Cardiac septum (tissue), 1 donor: ENCODE measurements around the gene TTLL11. TPM values are rescaled to one million over a fixed set of nuclear protein-coding genes. Genes with fewer than 3 reads are reported as not detected.
"Not testable (repeated sequence)": the region's sequence is repeated elsewhere in the genome, so short reads cannot be mapped to it uniquely, and the experiment has no call there.

Experiments used
- DNase-seq: peaks from one replicate; pipeline ENCODE4 v3.0.0-alpha.2; 2020; ENCODE audit warnings: low spot score
- intact Hi-C: fragments of 100-400 bp; cut with DNase I; formaldehyde crosslinking; loops from one replicate; pipeline ENCODE4 v1.14.0; 2022
- total RNA-seq: library from RNA; stranded (reverse); fragmentation: NEBNext Ultra II Directional; extraction: Animal tissue kit (Norgen Biotek cat#: 25700); gene quantifications from one replicate; pipeline ENCODE4 v1.2.1, GENCODE V29; 2021
- donor health status: DM: no; HTN: no; CAD: no.

TTLL11 gene
- total RNA-seq, 1 donor from 2014 or later = 12.6 TPM

DNA sequence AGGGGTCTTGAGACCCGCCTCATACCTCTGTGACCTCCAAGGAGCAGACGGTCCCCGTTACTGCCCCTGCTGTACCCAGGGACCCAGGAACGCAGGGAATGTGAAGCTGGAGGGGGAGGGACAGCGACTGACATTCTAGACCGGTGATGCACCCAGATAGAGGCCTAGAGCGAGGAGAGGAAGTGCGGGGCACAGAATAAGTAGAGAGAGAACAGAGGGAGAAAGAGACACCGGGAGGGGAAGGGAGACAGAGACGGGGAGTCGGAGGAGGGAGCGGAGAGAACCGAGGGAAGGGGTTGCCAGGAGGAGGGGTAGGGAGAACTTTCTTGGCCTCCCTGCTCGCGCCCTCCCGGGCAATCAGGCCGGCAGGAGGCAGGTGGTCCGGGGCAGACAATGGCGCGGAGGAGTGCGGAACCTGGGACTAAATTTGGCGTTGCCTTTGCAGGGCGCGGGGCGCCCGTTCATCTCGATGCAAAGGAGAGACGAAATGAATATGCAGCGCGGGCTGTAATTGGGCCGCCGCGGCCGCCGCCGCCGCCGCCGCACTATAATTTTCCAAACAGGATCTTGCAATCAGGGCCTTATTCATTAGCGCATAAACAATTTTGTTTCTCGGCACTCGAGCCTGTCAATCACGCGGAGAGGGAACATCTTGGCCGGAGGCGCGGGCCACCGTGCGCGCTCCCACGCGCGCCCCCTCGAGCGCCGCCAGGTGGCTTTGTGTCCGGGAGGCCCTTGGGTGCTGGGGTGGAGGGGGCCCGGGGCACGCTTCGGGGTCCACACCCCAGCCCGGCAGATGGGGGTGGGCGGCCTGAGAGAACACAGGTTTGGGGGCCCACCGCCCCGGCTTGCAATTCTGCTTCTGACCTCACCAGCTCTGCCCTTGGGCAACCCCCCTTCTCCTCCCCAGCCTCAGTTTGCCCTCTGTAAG, 33.5 kb upstream of the TTLL11 start:
- intact Hi-C loops = loop anchor here (10.0 kb wide), 1 partner anchor 688 kb away; no protein-coding TSS in a partner anchor
- no peak for DNase-seq

DNA sequence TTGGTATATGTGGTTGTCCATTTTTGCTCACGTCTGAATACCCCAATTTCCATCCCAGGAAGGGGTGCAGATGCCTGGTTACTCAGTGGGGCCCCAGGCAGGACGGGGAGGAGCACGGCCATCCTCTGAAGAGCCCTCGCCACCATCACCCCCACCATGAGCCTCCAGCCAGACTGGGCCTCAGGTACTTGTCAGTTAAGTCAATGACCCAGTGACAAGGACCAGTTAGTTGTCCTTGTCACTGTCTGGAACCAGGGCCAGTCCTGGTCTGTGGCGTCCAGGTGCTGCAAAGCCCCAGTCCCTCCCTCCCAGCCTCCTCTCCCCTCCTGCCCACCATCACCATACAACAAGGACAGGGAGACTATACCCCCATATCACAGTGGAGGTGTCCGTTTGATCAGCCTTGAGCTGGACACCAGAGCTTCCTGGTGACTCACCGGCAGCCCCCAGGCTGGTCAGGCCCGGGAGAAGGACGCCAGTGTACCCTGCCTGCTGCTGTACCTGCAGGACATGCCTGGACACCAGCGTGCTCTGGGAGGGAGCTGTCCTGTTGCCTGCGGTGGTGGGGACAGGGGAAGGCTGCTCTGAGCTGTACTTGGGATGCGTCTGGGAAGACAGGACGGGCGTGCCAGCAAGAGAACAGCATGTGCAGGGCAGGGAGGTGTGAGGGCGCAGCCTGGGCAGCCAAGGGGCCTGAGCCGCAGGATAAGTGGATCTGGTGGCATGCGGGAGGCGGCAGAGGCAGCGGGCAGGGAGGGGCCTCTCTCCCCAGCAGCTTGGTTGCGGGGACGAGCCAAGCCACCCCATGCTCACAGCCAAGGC, 32.6 kb upstream of the TTLL11 start:
- DNase-seq = no peak
- intact Hi-C loops = loop anchor here (1.0 to 10.0 kb wide), 2 partner anchors 225 to 689 kb away; no protein-coding TSS in a partner anchor

DNA sequence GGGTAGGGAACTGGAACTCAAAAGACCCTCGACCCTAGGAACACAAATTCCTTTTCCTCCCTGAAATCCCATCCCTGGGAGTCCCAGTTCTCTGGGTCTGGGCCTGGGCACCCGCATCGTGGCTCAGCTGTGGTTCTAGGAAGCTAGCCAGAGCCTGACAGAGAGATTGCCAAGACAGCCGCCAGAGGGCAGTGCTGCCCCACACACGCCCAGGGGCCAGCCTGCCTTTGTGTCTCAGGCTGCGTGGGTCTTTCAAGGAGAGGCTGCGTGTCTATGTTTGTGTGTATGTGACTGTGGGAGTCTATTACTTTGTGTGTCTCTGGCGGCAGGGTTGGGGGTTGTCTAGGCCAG, 32.0 kb upstream of the TTLL11 start:
- DNase-seq = peak; percentile 89
- intact Hi-C loops = loop anchor here (1.0 to 10.0 kb wide), 2 partner anchors 225 to 690 kb away; no protein-coding TSS in a partner anchor

DNA sequence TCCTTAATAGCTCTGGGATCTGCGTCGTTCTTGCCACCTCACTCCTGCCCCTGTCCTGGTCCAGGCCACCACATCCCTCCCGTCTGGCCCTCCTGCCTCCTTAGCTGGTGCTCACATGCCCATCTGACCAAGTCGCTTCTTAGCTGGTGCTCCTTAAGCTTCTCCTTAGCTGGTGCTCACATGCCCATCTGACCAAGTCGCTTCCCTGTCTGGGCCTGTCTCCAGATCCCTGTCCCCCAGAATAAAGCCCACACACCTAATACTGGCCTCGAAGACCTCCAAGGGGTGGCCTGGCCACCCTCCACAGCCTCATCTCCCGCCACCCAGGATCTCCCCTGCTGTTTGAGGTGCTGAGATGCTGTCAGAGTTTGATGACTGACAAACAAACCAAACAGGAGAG, 31.4 kb upstream of the TTLL11 start:
- DNase-seq = no peak
- intact Hi-C loops = loop anchor here (1.0 to 10.0 kb wide), 2 partner anchors 23 to 690 kb away; no protein-coding TSS in a partner anchor

DNA sequence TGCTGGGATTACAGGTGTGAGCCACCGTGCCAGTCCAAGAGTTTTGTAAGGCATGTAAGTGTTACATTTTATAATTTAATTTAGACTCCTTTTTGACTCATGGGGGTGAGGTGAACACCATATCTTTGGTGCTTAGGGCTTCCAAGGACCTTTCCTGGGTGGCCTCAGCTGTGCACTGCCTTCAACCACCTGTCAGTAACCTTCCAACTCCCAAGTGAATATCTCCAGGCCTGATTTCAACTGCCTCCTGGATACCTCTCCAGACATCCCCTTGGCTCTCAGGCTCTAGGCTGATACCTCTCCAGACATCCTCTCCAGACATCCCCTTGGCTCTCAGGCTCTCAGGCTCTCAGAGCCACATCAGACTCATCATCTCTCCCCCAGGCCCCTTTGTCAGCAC, 30.9 kb upstream of the TTLL11 start:
- intact Hi-C loops = loop anchor here (1.0 to 10.0 kb wide), 2 partner anchors 23 to 691 kb away; no protein-coding TSS in a partner anchor
- no peak for DNase-seq

DNA sequence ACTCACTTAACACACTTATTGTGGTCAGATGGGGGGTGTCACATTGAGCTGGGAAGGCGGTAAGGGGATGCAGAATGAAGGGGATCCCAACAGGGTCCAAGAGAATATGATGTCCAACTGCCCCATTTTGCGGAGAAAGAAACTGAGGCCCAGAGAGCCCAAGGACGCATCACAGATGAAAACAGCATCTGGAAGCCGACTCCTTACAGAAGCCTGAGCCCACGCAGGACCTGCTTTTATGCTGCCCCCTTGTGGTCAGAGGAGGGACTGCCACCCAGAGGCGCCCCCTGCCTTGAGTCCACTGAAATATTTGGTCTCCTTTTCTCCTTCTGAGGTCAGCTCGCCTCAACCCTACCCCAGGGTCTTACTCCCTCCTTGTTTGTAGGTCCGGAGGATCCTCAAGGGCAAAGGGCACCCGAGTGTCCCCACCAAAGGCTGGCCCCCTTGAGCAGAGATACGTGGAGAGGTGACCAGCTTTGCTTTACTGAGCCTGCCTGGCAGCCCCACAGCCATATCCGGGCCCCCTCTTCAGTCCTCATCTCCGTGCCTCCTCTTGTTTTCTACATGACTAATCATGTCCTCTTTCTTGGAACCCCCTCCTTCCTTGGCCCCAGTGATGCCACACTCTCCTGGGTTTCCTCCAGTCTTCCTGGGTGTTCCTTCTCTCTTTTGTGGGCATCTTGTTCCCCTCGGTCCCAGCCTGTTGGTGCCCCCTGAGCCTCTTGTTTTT, 30.0 kb upstream of the TTLL11 start:
- peak; percentile 82 for DNase-seq
- intact Hi-C loops = loop anchor here (10.0 kb wide), 1 partner anchor 692 kb away; no protein-coding TSS in a partner anchor

DNA sequence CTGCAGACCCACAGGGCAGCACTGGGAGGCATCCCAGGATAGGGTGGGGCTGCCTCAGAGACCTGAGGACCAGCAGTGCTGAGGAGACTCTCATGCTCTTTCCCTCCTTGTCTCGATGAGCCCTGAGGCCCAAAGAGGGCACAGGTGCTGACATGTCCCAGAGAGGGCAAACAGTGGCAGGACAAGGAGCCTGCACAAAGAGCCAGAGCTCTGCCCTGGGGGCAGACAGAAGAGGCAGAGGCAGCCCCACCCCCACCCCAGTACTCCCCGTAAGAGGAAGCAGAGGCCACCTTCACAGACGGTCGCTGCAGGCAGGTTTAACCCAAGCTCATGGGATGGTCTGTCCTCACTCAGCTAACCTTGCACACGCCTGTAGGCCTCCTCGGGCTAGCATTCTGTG, 29.4 kb upstream of the TTLL11 start:
- intact Hi-C loops = loop anchor here (10.0 kb wide), 1 partner anchor 692 kb away; no protein-coding TSS in a partner anchor
- no peak for DNase-seq

DNA sequence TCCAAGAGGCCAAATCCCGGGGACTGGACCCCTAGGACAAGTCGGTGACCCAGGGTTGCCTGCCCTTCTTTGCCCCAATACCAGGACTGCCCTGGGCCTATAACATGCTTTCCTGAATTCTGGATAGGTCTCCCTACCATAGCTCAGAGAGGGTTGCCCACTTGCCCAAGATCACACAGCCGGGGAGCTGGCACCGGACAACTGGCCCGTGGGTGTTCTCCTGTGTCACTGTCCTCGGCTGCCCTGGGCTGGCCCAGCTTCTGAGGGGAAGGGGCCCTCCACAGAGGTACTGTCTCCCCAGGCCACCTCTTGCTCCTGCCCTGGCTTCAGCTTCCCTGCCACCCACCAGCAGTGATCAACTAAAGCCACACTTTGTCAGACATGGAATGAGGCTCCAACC, 28.8 kb upstream of the TTLL11 start:
- no peak for DNase-seq
- intact Hi-C loops = loop anchor here (10.0 kb wide), 1 partner anchor 693 kb away; no protein-coding TSS in a partner anchor

DNA sequence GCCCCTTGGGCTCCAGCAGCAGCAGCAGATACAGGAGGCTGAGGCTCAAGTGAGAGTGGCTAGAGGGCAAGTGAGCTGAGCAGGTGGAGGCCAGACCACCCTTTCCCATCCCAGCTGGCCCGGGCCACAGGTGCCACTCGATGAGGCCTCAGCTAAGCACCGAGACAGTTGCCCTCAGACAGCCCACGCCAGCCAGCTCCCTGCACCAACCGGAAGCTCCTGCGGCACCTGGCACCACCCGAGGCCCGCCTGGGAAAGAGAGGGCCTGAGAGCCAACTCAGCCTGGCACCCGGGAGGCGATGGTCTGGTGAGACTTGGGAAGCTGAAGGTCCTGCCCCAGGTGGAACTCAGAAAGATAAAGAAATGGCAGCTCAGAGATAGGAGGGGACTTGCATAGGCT, 28.3 kb upstream of the TTLL11 start:
- DNase-seq = no peak
- intact Hi-C loops = loop anchor here (10.0 kb wide), 1 partner anchor 693 kb away; no protein-coding TSS in a partner anchor

DNA sequence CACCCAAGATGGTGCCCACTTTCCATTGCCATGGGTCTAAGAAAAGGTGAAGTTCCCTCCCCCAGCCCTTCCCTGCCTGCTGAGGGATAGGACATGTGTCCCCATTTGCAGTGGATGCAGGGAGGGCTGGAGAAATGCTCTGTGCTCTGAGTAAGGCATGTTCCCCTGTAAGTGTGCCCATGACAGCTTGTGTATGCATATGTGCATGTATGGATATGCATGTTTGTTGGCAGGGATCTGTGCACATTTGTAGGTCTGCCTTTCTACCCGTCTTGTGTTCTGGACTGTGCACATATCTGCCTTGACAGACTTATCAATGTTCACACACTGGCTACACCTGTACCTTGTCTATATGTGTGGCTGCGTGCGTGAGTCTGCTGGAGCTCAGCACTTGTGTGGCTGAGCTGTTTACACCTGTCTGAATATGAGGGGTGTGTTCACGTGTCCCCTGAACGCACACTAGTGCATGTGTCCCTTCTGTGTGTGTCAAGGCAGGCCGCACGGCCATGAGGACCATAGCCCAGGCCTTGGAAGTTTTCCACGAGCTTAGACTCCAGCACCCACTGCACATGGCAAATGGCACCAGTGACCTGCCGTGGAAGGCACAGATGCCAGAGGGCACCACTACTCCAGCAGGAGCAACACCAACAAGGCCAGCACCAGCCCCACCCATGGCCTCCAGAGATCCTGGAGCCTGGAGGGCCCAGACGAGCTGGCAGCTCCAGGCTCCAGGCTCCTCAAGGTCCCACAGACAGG, 27.4 kb upstream of the TTLL11 start:
- intact Hi-C loops = loop anchor here (10.0 kb wide), 1 partner anchor 694 kb away; no protein-coding TSS in a partner anchor
- DNase-seq = no peak

DNA sequence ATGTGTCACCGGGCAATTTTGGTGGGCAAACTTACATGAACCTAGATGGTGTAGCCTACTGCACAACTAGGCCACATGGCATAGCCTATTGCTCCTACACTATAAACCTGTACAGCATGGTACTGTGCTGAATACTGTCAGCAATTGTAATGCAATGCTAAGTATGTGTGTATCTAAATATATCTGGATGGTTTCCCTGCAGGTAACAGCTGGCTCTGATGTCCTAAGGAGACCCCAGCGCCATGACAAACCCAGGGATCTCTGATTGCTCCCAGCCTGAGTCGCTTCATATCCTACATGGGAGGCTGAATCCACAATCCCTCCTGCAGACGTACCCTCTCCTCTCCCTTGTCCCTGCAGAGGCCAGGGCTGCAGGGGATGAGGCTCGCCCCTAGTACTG, 26.6 kb upstream of the TTLL11 start:
- intact Hi-C loops = loop anchor here (10.0 kb wide), 1 partner anchor 695 kb away; no protein-coding TSS in a partner anchor
- no peak for DNase-seq

DNA sequence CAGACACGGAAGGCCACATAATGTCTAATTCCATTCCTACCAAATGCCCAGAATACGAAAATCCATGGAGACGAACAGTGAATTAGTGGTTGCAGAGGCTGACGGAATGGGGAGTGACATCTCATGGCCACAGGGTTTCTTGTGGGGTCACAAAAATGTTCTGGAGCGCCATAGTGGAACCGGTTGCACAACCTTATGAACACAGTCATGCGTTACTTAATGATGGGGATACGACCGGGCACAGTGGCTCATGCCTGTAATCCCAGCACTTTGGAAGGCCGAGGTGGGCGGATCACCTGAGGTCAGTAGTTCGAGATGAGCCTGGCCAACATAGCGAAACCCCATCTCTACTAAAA, 26.0 kb upstream of the TTLL11 start:
- intact Hi-C loops = no loop called here
- no peak for DNase-seq

DNA sequence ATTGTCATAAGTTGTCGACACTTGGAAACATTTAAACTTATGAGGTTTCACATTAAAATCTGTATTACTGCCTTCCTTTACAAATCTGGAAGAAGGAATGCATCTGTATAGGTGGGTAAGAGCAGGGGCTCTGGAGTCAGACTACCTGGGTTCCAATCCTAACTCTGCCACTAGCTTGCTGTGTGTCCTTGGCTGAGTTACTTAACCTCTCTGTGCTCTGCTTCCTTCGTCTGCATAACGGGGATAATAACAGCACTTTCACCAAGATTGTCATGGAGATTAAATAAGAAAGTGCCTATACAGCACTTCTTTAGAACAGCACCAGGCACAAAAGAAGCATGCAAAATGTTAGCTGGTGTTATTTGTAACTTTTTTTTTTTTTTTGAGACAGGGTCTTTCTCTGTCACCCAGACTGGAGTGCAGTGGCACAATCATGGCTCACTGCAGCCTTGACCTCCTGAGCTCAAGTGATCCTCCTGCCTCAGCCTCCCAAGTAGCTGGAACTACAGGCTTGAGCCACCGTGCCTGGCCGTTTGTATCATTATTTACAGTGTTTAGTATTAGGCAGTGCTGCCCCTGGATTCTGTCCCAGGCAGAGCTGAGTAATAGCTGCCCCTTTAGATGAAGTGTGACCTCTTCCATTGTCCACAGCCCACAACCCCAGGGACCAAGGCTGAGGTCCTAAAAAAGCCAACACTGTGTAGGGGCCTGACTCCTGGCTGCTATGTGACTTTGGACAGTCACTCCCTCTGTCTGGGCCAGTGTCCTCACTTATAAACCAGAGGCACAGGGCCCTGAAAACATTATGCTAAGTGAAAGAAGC, 25.4 kb upstream of the TTLL11 start:
- no peak for DNase-seq
- intact Hi-C loops = no loop called here

DNA sequence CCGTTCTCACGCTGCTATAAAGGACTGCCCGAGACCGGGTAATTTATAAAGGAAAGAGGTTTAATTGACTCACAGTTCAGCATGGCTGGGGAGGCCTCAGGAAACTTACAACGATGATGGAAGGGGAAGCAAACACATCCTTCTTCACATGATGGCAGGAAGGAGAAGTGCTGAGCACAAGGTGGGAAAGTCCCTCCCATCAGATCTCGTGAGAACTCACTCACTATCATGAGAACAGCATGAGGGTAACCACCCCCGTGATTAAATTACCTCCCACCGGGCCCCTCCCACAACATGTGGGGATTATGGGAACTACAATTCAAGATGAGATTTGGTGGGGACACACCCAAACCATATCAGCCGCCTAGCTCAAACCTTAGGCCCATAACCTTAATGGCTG, 24.1 kb upstream of the TTLL11 start:
- intact Hi-C loops, DNase-seq: not testable (repeated sequence)

DNA sequence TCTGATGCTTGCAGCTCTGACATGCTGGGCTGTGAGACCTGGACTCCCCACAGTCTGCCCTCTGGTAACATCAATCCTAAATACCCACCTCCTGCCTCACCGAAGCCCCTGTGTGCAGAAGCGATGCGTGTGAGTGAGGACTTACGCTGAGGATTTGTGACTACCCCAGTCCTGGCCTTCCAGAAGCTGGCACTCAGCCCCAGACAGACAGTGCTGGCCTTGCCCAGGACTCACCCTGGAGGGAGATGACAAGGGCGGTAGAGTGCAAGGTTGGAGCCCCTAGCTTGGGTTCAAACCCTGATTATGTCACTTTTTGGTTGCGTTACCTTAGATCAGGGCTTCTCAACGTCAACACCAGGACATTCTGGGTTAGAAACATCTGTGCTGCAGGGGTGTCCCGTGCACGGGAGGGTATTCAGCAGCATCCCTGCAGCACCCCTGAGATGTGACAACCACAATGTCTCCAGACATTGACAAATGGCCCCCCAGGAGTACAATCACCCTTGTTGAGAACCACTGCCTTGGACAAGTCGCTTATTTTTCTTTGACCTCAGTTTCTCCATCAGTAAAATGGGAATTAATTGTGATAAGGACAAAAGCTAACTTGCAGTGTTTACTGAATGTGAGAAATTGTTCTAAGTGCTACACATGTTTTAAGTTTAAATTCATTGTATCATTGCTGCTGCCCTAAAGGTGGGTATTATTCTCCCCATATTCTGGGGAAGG, 23.5 kb upstream of the TTLL11 start:
- no peak for DNase-seq
- intact Hi-C loops = no loop called here

DNA sequence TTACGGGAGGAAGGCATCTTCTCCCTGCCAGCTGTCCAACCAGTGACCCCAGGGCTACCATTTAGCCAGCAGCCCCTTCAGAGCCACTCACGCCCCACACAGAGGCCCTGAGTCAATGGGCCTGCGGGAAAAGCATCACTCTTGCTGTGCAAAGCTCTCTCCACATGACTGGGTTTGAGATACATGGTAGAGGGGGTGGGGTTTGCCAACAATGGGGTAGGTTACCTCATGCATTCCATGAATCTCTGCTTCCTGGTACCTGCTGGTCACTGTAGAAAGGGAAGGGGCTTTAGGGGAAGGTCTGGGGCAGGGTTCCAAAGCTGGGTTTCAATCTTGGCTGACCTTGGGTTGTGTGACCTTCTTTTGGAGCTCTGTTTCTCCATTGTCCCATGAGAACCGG, 22.9 kb upstream of the TTLL11 start:
- DNase-seq = no peak
- intact Hi-C loops = no loop called here
